LNCAP (cell line): ENCODE data around the gene NT5DC1.

Source experiments
- TF ChIP-seq, protein P1 (sequence below): fragments of 450-650 bp; IDR thresholded peaks from 2 replicates; pipeline ENCODE4 v1.5.1; 2017; ENCODE audit warnings: mild to moderate bottlenecking

NT5DC1 gene

DNA sequence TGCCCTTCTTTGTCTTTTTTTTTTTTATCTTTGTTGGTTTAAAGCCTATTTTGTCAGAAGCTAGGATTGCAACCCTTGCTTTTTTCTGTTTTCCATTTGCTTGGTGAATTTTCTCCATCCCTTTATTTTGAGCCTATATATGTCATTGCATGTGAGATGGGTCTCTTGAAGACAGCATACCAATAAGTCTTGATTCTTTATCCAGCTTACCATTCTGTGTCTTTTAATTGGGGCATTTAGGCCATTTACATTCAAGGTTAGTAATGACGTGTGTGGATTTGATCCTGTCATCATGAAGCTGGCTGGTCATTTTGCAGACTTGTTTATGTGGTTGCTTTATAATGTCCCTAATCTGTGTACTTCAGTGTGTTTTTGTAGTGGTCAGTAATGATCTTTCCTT, 162.7 kb downstream of the NT5DC1 start:
- TF ChIP-seq, protein P1, sequence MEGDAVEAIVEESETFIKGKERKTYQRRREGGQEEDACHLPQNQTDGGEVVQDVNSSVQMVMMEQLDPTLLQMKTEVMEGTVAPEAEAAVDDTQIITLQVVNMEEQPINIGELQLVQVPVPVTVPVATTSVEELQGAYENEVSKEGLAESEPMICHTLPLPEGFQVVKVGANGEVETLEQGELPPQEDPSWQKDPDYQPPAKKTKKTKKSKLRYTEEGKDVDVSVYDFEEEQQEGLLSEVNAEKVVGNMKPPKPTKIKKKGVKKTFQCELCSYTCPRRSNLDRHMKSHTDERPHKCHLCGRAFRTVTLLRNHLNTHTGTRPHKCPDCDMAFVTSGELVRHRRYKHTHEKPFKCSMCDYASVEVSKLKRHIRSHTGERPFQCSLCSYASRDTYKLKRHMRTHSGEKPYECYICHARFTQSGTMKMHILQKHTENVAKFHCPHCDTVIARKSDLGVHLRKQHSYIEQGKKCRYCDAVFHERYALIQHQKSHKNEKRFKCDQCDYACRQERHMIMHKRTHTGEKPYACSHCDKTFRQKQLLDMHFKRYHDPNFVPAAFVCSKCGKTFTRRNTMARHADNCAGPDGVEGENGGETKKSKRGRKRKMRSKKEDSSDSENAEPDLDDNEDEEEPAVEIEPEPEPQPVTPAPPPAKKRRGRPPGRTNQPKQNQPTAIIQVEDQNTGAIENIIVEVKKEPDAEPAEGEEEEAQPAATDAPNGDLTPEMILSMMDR: no peak

DNA sequence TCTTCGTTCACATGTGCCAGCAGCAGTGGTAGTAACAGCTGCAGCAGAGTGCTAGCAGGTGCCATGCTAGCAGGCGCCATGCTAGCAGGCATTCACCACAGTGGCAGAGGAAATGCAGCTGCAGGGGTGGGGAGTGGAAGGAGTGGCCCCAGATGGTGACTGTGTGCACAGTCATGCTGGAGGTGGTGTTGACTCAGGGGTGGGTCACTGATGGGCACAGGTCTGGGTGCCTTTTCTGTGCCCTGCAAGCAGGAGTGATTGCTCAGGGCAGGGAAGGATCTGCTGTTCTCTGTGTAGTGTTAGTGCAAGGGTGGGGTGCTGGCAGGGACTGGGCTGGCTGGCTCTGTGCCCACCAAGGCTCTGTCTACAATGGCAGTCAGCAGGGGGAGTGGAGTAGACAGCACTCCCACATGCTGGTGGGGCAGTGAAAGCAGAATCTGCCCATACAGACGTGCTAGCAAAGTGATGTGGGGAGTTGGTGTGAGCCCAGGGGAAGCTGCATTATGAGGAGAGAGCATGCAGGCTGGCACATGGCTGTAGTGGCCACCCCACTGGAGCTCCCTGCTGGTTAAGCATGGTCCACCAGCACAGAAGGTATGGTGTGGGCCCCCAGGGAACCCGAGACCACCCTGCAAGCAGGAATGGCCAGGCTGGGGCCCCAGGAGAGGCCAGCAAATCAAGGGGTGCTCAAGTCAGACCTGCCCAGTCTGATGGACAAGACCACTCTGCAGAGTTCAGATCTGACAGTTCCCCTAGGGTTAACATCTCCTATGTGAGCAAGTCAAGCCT, 164.6 kb downstream of the NT5DC1 start:
- TF ChIP-seq, protein P1: no peak

DNA sequence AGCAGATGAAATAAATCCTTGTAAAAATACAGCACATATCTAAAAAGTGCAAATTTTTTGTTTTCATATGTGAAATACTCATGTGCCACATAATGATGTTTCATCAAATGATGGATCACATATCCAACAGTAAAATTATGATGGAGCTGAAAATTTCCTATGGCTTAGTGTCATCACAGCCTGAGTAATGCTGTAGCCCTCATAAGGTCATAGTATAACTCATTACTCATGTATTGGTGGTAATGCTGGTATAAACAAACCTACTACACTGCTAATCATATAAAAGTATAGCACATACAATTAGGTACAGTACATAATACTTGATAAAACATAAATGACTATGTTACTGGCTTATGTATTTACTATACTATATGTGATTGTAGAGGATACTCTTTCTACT, 166.2 kb downstream of the NT5DC1 start:
- TF ChIP-seq, protein P1: no peak

DNA sequence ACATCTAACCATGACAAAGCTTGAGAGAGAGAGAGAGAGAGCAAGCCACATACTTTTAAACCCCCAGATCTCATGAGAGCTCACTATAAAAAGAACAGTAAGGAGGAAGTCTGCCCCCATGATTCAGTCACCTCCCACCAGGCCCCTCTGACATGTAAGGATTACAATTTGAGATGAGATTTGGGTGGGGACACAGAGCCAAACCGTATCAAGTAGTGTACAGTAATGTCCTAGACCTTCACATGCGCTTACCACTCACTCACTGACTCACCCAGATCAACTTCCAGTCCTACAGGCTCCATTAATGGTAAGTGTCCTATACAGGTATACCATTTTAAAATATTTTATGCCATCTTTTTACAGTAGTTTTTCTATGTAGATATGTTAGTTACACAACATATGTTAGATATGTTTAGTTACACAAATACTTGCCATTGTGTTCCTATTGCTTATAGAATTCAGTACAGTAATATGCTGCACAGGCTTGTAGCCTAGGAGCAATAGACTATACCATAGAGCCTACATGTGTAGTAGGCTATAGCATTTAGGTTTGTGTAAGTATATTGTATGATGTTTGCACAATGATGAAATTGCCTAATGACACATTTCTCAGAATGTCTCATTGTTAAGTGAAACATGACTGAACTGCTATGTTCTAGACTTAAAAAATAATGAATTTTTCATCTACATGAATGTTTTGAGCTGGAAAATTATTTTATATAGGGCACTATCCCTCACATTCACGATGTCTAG, 167.4 kb downstream of the NT5DC1 start:
- TF ChIP-seq, protein P1: no peak

DNA sequence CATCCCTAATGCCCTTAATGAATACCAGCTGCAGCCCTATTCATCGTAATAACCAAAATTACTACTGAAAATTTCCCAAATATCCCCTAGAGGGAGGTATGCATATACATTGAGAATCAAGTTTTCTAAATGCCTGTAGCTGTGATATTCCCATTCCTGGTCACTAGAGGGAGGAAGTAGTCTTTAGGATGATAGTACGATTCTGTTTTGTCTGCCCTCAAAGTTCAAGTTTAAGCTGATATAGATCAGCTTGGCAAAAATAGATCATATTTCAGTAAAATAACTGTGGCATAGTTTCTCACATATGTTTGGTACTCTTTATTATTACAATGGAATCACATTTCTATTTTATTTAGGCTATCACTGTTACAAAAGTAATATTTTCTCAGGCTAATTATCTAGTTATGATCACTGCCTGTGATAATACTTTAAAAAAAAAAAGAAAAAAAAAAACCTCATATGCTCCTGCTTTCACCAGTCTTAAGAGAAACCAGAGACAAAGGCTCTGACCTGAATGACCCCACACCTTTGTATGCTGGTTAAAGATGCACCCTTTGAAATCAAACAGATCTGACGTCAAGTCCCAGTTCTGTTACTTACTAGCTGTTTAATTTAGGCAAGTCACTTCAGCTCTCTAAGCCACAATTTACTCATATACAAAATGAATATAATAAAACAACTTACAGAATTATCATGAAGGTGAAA, 168.1 kb downstream of the NT5DC1 start:
- TF ChIP-seq, protein P1: peak; percentile 92

DNA sequence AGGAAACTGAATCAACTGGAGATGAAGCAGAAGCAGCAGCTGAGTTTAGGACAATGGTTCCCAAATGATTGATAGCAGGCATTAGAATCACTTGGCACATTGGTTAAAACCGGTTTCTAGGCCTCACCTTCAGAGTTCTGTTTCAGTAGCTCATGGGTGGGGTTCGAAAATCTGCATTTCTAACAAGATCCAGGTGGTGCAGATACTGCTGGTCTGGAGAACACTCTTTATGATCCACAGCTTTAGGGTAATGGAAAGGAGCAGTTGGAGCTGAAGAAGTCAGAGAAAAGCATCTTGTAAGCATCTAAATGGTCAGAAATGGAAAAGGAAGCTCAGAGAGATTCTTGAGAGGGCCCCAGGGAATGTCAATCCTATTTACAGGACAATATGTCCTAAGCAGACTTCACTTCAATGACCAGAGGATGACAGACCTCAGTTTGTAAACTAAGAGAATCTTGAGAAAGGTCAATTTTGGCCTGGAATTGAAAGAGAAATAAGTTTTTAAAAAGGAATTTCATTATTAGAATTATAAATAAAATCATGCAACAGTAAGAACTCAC, 170.6 kb downstream of the NT5DC1 start:
- TF ChIP-seq, protein P1: no peak

DNA sequence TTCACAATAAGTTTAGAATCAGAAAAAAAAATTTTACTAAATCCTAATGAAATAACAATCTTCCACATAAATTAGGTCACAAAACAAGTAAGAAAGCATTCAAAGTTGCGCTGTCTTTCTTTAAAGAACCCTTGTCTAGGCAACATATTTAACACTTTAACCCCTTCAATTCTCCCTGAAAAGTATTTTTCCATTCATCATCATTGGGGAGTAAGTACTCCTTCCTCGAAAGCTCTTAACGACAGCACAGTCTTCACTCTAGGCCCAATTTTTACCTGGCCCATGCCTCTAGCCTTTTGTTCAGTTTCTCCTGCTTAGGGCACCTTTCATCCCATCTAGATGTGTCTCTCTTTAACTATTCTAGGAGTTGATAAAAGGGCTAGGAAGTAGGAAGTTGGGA, 176.5 kb downstream of the NT5DC1 start:
- TF ChIP-seq, protein P1: no peak
